GM12878 (cell line): ENCODE results near the gene SLC17A7. TPM values are rescaled to one million over a fixed set of nuclear protein-coding genes. Genes with fewer than 3 reads are reported as not detected.
A peak's percentile ranks its signal among the peaks of the same experiment; 100 is the strongest.

Experiments used
- ATAC-seq: fragments of 200-7000 bp; cut with Tn5 transposase; 3 replicates; pipeline ENCODE4 v1.9.1; 2020; ENCODE audit warnings: mild to moderate bottlenecking, moderate library complexity
- BruUV-seq: library from RNA; stranded (reverse); fragments of 400-500 nt; replicated peaks from 2 replicates; lab custom pipeline; 2021; lab: Mats Ljungman, UMichigan
- CTCF ChIA-PET: fragments of 300-600 bp; sonication (Branson Sonifier 250); formaldehyde crosslinking; extraction: SDS; loops from one replicate; lab custom pipeline; 2021; ENCODE audit warnings: inconsistent platforms; lab: Yijun Ruan, JAX
- POLR2A ChIA-PET: fragments of 350-600 bp; formaldehyde crosslinking; extraction: SDS; loops from one replicate; lab custom pipeline; 2021; ENCODE audit warnings: inconsistent platforms; lab: Charles Lee
- RAD21 ChIA-PET: fragments of 300-600 bp; sonication (Branson Sonifier 250); formaldehyde crosslinking; loops from one replicate; lab custom pipeline; 2023; ENCODE audit warnings: antibody characterized with exemption; ENCODE audit not compliant: unreplicated experiment; lab: Charles Lee
- SMC1A ChIA-PET: fragments of 300-600 bp; sonication (Branson Sonifier 250); formaldehyde crosslinking; loops from one replicate; lab custom pipeline; 2023; ENCODE audit not compliant: unreplicated experiment, uncharacterized antibody; lab: Charles Lee
- DNase-seq: peaks from one replicate; pipeline ENCODE4 v3.0.0-alpha.2; 2011; ENCODE audit warnings: low read depth, low spot score
- FAIRE-seq: peaks from 3 replicates; lab custom pipeline; 2011; peaks lifted over from hg19 to GRCh38; lab: Jason Lieb, UNC
- H2AFZ ChIP-seq: 2 replicates; pipeline ENCODE4 v1.6.0; 2011; ENCODE audit warnings: low read depth, low read length, control low read depth; ENCODE audit not compliant: control insufficient read depth
- H3K27ac ChIP-seq: 2 replicates; pipeline ENCODE4 v1.5.1; 2011; ENCODE audit warnings: control low read depth; ENCODE audit not compliant: control insufficient read depth, insufficient read depth
- H3K27me3 ChIP-seq, 2 experiments: replicated peaks in 1 of 2; 2 replicates each; pipeline versions ENCODE4 v1.6.0 to v1.6.1; 2011; ENCODE audit warnings: low read length in 1 of 2; ENCODE audit not compliant: control insufficient read depth in 2 of 2, insufficient read depth in 2 of 2
- H3K36me3 ChIP-seq, 2 experiments: 2 replicates each; pipeline ENCODE4 v1.5.1; 2011; ENCODE audit warnings: low read length in 1 of 2; ENCODE audit not compliant: control insufficient read depth in 2 of 2, insufficient read depth in 2 of 2
- H3K4me1 ChIP-seq: 2 replicates; pipeline ENCODE4 v1.6.1; 2011; ENCODE audit warnings: mild to moderate bottlenecking, low read length, moderate library complexity, mixed read lengths; ENCODE audit not compliant: control insufficient read depth, insufficient read depth
- H3K4me2 ChIP-seq: 2 replicates; pipeline ENCODE4 v1.6.0; 2011; ENCODE audit warnings: control low read depth; ENCODE audit not compliant: control insufficient read depth, insufficient read depth
- H3K4me3 ChIP-seq: fragments of 200-600 bp; sonication (generic); 2 replicates; pipeline ENCODE4 v1.5.1; 2016
- H3K79me2 ChIP-seq: 2 replicates; pipeline ENCODE4 v1.6.0; 2011; ENCODE audit warnings: low read length; ENCODE audit not compliant: control insufficient read depth, insufficient read depth
- H3K9ac ChIP-seq: 2 replicates; pipeline ENCODE4 v1.8.0; 2011; ENCODE audit warnings: low read length, control low read depth, mixed read lengths; ENCODE audit not compliant: control insufficient read depth, insufficient read depth
- H3K9me3 ChIP-seq: replicated peaks from 3 replicates; pipeline ENCODE4 v1.5.1; 2011; ENCODE audit warnings: mild to moderate bottlenecking, low read length; ENCODE audit not compliant: control insufficient read depth, insufficient read depth
- H4K20me1 ChIP-seq: 2 replicates; pipeline ENCODE4 v1.6.0; 2011; ENCODE audit not compliant: control insufficient read depth, insufficient read depth
- CHD4 ChIP-seq: fragments of 200-600 bp; sonication (generic); IDR thresholded peaks from 2 replicates; pipeline ENCODE4 v1.6.1; 2016; ENCODE audit warnings: mild to moderate bottlenecking
- CREM ChIP-seq: IDR thresholded peaks from 2 replicates; pipeline ENCODE4 v1.6.1; 2014; ENCODE audit warnings: antibody characterized with exemption, low read depth
- HCFC1 ChIP-seq: fragments of 150-350 bp; IDR thresholded peaks from 2 replicates; pipeline ENCODE4 v1.6.1; 2014; ENCODE audit warnings: low read length
- HDGF ChIP-seq: fragments of 450-650 bp; IDR thresholded peaks from 2 replicates; pipeline ENCODE4 v1.6.1; 2016; ENCODE audit warnings: antibody characterized with exemption
- IKZF1 ChIP-seq: fragments of 450-650 bp; conservative IDR thresholded peaks from 2 replicates; pipeline ENCODE4 v1.6.1; 2017; ENCODE audit warnings: antibody characterized with exemption, mild to moderate bottlenecking
- IRF3 ChIP-seq: fragments of 450-650 bp; IDR thresholded peaks from 2 replicates; pipeline ENCODE4 v1.6.1; 2014; ENCODE audit warnings: mild to moderate bottlenecking
- MLLT1 ChIP-seq: fragments of 450-650 bp; IDR thresholded peaks from 2 replicates; pipeline ENCODE4 v1.6.1; 2016; ENCODE audit warnings: mild to moderate bottlenecking
- MTA2 ChIP-seq: fragments of 450-650 bp; IDR thresholded peaks from 2 replicates; pipeline ENCODE4 v1.6.1; 2016; ENCODE audit warnings: low read depth, mild to moderate bottlenecking, moderate library complexity
- NFIC ChIP-seq: IDR thresholded peaks from 2 replicates; pipeline ENCODE4 v1.6.1; 2012; ENCODE audit warnings: low read depth, mild to moderate bottlenecking, inconsistent platforms, low read length, moderate library complexity
- PBX3 ChIP-seq: IDR thresholded peaks from 2 replicates; pipeline ENCODE4 v1.6.1; 2011; ENCODE audit warnings: mild to moderate bottlenecking, low read depth, low read length, moderate library complexity; ENCODE audit not compliant: insufficient replicate concordance
- PKNOX1 ChIP-seq: fragments of 450-650 bp; IDR thresholded peaks from 2 replicates; pipeline ENCODE4 v1.6.1; 2016; ENCODE audit warnings: mild to moderate bottlenecking
- POLR2A ChIP-seq: IDR thresholded peaks from 2 replicates; pipeline ENCODE4 v1.6.1; 2011; ENCODE audit warnings: low read depth, mild to moderate bottlenecking, low read length
- SKIL ChIP-seq: fragments of 450-650 bp; IDR thresholded peaks from 2 replicates; pipeline ENCODE4 v1.6.1; 2017; ENCODE audit warnings: mild to moderate bottlenecking, low read depth, inconsistent platforms; ENCODE audit not compliant: poor library complexity, severe bottlenecking
- SMARCA5 ChIP-seq: fragments of 450-650 bp; IDR thresholded peaks from 2 replicates; pipeline ENCODE4 v1.6.1; 2017; ENCODE audit warnings: mild to moderate bottlenecking
- TBL1XR1 ChIP-seq: IDR thresholded peaks from 2 replicates; pipeline ENCODE4 v1.6.1; 2012; ENCODE audit warnings: low read depth, low read length, improper control_type of control experiment
- YY1 ChIP-seq: IDR thresholded peaks from 2 replicates; pipeline ENCODE4 v1.6.1; 2011; ENCODE audit warnings: low read depth, mild to moderate bottlenecking, low read length
- WGBS: methylation state at CpG from one replicate; pipeline ENCODE4 v1.1.6; 2016; ENCODE audit warnings: low lambda C conversion rate; ENCODE audit not compliant: insufficient replicate concordance, insufficient coverage; ENCODE audit errors: missing lambda C conversion rate; 5-methylcytosine and 5-hydroxymethylcytosine counted together
- in situ Hi-C: fragments of 300-500 bp; cut with MboI; formaldehyde crosslinking; loops from 9 replicates; pipeline ENCODE4 v1.14.3; 2018; ENCODE audit warnings: mixed read lengths
- intact Hi-C: fragments of 100-400 bp; cut with micrococcal nuclease; formaldehyde crosslinking; loops from one replicate; pipeline ENCODE4 v1.14.2; 2022; ENCODE audit not compliant: unreplicated experiment
- polyA plus RNA-seq, 11 experiments: library from polyadenylated mRNA; depleted of rRNA in 4 of 11; unstranded in 6 of 11; stranded (reverse) in 5 of 11; fragments of >200 nt; fragmentation: Nextera tagmentation in 4 of 11; fragmentation: Illumina TruSeq in 1 of 11; extraction: Ambion mirVana in 4 of 11; extraction: Trizol in 1 of 11; gene quantifications; 1 replicate in 1 of 11; 2 replicates in 10 of 11; pipeline versions ENCODE4 v1.2.1 to v1.2.3, GENCODE V29; 2011 to 2016; ENCODE audit warnings: inconsistent platforms in 2 of 11, missing spikeins in 2 of 11, low read depth in 1 of 11
- total RNA-seq, 4 experiments: library from RNA; depleted of rRNA in 3 of 4; stranded (reverse); fragments of >200 nt in 3 of 4; fragmentation: Illumina TruSeq in 1 of 4; extraction: Trizol in 1 of 4; gene quantifications; 2 replicates each; pipeline versions ENCODE4 v1.2.1 to v1.2.3, GENCODE V29; 2013 to 2021

The SLC17A7 gene
- total and polyA plus RNA-seq, 10 of the 15 experiments (the other 5 are each of a cell fraction or from before 2014, with no cell fraction given): 0.03 to 0.24 (median 0.06) TPM; not detected in 6

GRCh38 chr19:49391581-49392399 lies 49.5 kb downstream of the SLC17A7 start:
- FAIRE-seq (peak; percentile 95), ATAC-seq (peak; percentile 96), DNase-seq (peak; percentile 40)
- Histone ChIP-seq H3K4me2 (no peak overlapping the region), H3K27me3 (no peaks in the 10 kb centered on the region), H3K4me1 (no peaks in the 10 kb centered on the region; the same call in 1 of the 2 replicates), H3K4me3 (no peak overlapping the region), H2AFZ (no peak overlapping the region), H3K9ac (no peak overlapping the region), H3K27ac (no peak overlapping the region), H4K20me1 (no peaks in the 10 kb centered on the region), H3K36me3 (no peaks in the 10 kb centered on the region), H3K79me2 (no peaks in the 10 kb centered on the region), H3K9me3 (no peaks in the 10 kb centered on the region)
- in situ Hi-C loops (loop anchor here (5.0 kb wide), 1 partner anchor 46 kb away; no protein-coding TSS in a partner anchor), intact Hi-C loops (loop anchor here (1.0 kb wide), 3 partner anchors 39 to 79 kb away; no protein-coding TSS in a partner anchor)
- SMC1A ChIA-PET: interaction anchor here (0.6 to 2.9 kb wide), 23 partner anchors 8 to 166 kb away, joined by 3 to 15 read pairs (median 4); partner anchors contain the start of genes CD37, FLT3LG and PIH1D1
- POLR2A ChIA-PET: interaction anchor here (0.5 to 2.0 kb wide), 5 partner anchors 51 to 485 kb away, joined by 3 to 5 read pairs (median 4); partner anchors contain the start of gene PIH1D1
- WGBS: 10% methylated on average over 13 of the region's 14 CpGs
- BruUV-seq: no TSS peak
- RAD21 ChIA-PET: interaction anchor here (0.7 to 3.0 kb wide), 20 partner anchors 9 to 124 kb away, joined by 3 to 23 read pairs (median 4); partner anchors contain the start of genes FLT3LG and PIH1D1
- CTCF ChIA-PET: interaction anchor here (0.6 to 5.7 kb wide), 42 partner anchors 10 to 294 kb away, joined by 3 to 68 read pairs (median 5); partner anchors contain the start of genes FLT3LG, GFY and PIH1D1
- TF ChIP-seq POLR2A (no peak), CREM (0 out of 2 replicates have a peak, but pooled peaks have one; percentile 4), PBX3 (peak; percentile 38), CHD4 (no peak), PKNOX1 (peak; percentile 79), MLLT1 (0 out of 2 replicates have a peak, but pooled peaks have one; percentile 25), TBL1XR1 (peak; percentile 63; the same call in 1 of the 2 replicates), SKIL (peak; percentile 60), IRF3 (no peak), HDGF (peak; percentile 87; the same call in 1 of the 2 replicates), MTA2 (0 out of 2 replicates have a peak, but pooled peaks have one; percentile 14), HCFC1 (peak; percentile 44; the same call in 1 of the 2 replicates), NFIC (no peak), SMARCA5 (peak; percentile 45; the same call in 1 of the 2 replicates), YY1 (peak; percentile 83), IKZF1 (peak; percentile 61)
